Gastrocnemius medialis (tissue), 4 donors: ENCODE data around the gene PLPPR1. TPM values are rescaled to one million over a fixed set of nuclear protein-coding genes. Genes with fewer than 3 reads are reported as not detected.
A peak's percentile ranks its signal among the peaks of the same experiment; 100 is the strongest.

Source experiments
- ATAC-seq, 2 donors: fragments of 150-250 bp; one replicate each; pipeline ENCODE4 v1.9.1; 2016
- DNase-seq, 2 donors: peaks; one replicate each; pipeline ENCODE4 v3.0.0-alpha.2; 2019
- H3K27ac ChIP-seq, 4 donors: fragments of 200-600 bp; sonication (generic); 1 replicate in 1 of 4; 2 replicates in 3 of 4; pipeline ENCODE4 v1.5.1; 2016 to 2018; ENCODE audit warnings: mild to moderate bottlenecking in 2 of 4, moderate library complexity in 1 of 4
- H3K27me3 ChIP-seq, 3 donors: fragments of 200-600 bp; sonication (generic) in 2 of 3; 1 replicate in 1 of 3; 2 replicates in 2 of 3; pipeline versions ENCODE4 v1.5.1 to v1.6.0; 2016 to 2019; ENCODE audit warnings: mild to moderate bottlenecking in 1 of 3, moderate library complexity in 1 of 3
- H3K36me3 ChIP-seq, 2 donors: fragments of 200-600 bp; sonication (generic) in 1 of 2; one replicate each; pipeline ENCODE4 v1.5.1; 2017 to 2018
- H3K4me1 ChIP-seq, 2 donors: fragments of 200-600 bp; sonication (generic) in 1 of 2; one replicate each; pipeline ENCODE4 v1.5.1; 2016 to 2017; ENCODE audit warnings: mild to moderate bottlenecking in 2 of 2
- H3K4me3 ChIP-seq, 4 donors: fragments of 200-600 bp; sonication (generic) in 3 of 4; 1 replicate in 1 of 4; 2 replicates in 3 of 4; pipeline ENCODE4 v1.5.1; 2016 to 2019; ENCODE audit warnings: mild to moderate bottlenecking in 2 of 4
- H3K9me3 ChIP-seq, 3 donors: fragments of 200-600 bp; sonication (generic) in 2 of 3; 1 replicate in 1 of 3; 2 replicates in 2 of 3; pipeline ENCODE4 v1.5.1; 2016 to 2019
- CTCF ChIP-seq, 5 experiments: fragments of 450-650 bp in 3 of 5; fragments of 200-600 bp in 2 of 5; sonication (generic) in 2 of 5; IDR thresholded peaks in 4 of 5; conservative IDR thresholded peaks in 1 of 5; 1 replicate in 4 of 5; 2 replicates in 1 of 5; pipeline ENCODE4 v1.5.1; 2016 to 2019; ENCODE audit warnings: antibody characterized with exemption in 5 of 5, mild to moderate bottlenecking in 3 of 5, moderate library complexity in 3 of 5
- POLR2A ChIP-seq, 2 donors: fragments of 450-650 bp; IDR thresholded peaks; one replicate each; pipeline ENCODE4 v1.6.1; 2017; ENCODE audit warnings: antibody characterized with exemption in 2 of 2, mild to moderate bottlenecking in 2 of 2, moderate library complexity in 2 of 2
- in situ Hi-C, 4 donors: fragments of 200-750 bp; cut with MboI; loops; one replicate each; pipeline versions ENCODE4 v1.15.0 to v1.8.0; 2017; ENCODE audit warnings: low sequenced_read_pairs in 4 of 4
- intact Hi-C: fragments of 100-400 bp; cut with DNase I; formaldehyde crosslinking; loops from one replicate; pipeline ENCODE4 v1.15.1; 2023; ENCODE audit warnings: low total_unique reads
- total RNA-seq, 4 donors: library from RNA; depleted of rRNA; stranded (reverse); fragments of >200 nt; gene quantifications; one replicate each; pipeline versions ENCODE4 v1.1.0 to v1.2.3, GENCODE V29; 2016

The PLPPR1 gene
- total RNA-seq = not detected

- TF ChIP-seq CTCF (IDR thresholded peaks at IDR 0.05 in 4 of 5, conservative IDR thresholded peaks at IDR 0.05 in 1 of 5) (no peak), POLR2A (IDR thresholded peaks at IDR 0.05) (no peak)
- intact Hi-C loops = no loop called here
- Histone ChIP-seq H3K9me3 (no peaks in the 10 kb centered on the region), H3K4me1 (no peaks in the 10 kb centered on the region), H3K27ac (no peak within 1 kb of the TSS), H3K36me3 (no peaks in the 10 kb centered on the region), H3K4me3 (peak within 1 kb of the TSS; percentile 40 to 56 (median 51)), H3K27me3 (peaks cover 22 to 28% (median 22%) of the 10 kb centered on the region in 3 donors)
- DNase-seq (no peak), ATAC-seq (no peak)
- in situ Hi-C loops = no loop called here
These were observed at the start of gene PLPPR1 for GRCh38 chr9:101028346-101029314. PLPPR1 (plus strand) TSS chr9:101028727.

- H3K36me3 ChIP-seq = no peaks in the 10 kb centered on the region
- H3K4me1 ChIP-seq = no peaks in the 10 kb centered on the region
- no peaks in the 10 kb centered on the region for H3K27me3 ChIP-seq
- ATAC-seq (no peak), DNase-seq (no peak)
- no peaks in the 10 kb centered on the region for H3K9me3 ChIP-seq
- no peak overlapping the region for H3K27ac ChIP-seq
- no peak overlapping the region for H3K4me3 ChIP-seq
- intact Hi-C loops = no loop called here
- in situ Hi-C loops = no loop called here
- TF ChIP-seq CTCF (IDR thresholded peaks at IDR 0.05 in 4 of 5, conservative IDR thresholded peaks at IDR 0.05 in 1 of 5) (no peak), POLR2A (IDR thresholded peaks at IDR 0.05) (no peak)
These were observed 38.8 kb upstream of the PLPPR1 start for GRCh38 chr9:100989731-100990130.

GRCh38 chr9:100990605-100991381 lies 37.7 kb upstream of the PLPPR1 start:
- no peaks in the 10 kb centered on the region for H3K36me3 ChIP-seq
- no peaks in the 10 kb centered on the region for H3K27me3 ChIP-seq
- H3K27ac ChIP-seq = no peak overlapping the region
- H3K4me1 ChIP-seq = no peaks in the 10 kb centered on the region
- no peak for DNase-seq
- H3K4me3 ChIP-seq = no peak overlapping the region
- intact Hi-C loops = no loop called here
- TF ChIP-seq POLR2A (IDR thresholded peaks at IDR 0.05) (no peak), CTCF (IDR thresholded peaks at IDR 0.05 in 4 of 5, conservative IDR thresholded peaks at IDR 0.05 in 1 of 5) (no peak)
- no peaks in the 10 kb centered on the region for H3K9me3 ChIP-seq
- in situ Hi-C loops = no loop called here
- ATAC-seq = no peak

- TF ChIP-seq CTCF (IDR thresholded peaks at IDR 0.05 in 4 of 5, conservative IDR thresholded peaks at IDR 0.05 in 1 of 5) (no peak), POLR2A (IDR thresholded peaks at IDR 0.05) (no peak)
- intact Hi-C loops = no loop called here
- no peak for DNase-seq
These were observed 35.9 kb upstream of the PLPPR1 start for GRCh38 chr9:100992632-100993031.

More at GRCh38 chr9:100992632-100993031, 35.9 kb upstream of the PLPPR1 start:
- in situ Hi-C loops = no loop called here
- Histone ChIP-seq H3K27me3 (no peaks in the 10 kb centered on the region), H3K4me3 (no peak overlapping the region), H3K27ac (no peak overlapping the region), H3K36me3 (no peaks in the 10 kb centered on the region), H3K4me1 (no peaks in the 10 kb centered on the region), H3K9me3 (no peaks in the 10 kb centered on the region)
- ATAC-seq = no peak
